Activated effector memory CD4-positive, alpha-beta T cell treated with Interleukin-2 at 50 U/mL for 16 hours (primary cell): ENCODE results near the gene FBXL4.
"Not testable (repeated sequence)": the region's sequence is repeated elsewhere in the genome, so short reads cannot be mapped to it uniquely, and the experiment has no call there.

Experiments
- DNase-seq: peaks from one replicate; pipeline ENCODE4 v3.0.0-alpha.2; 2020

Gene FBXL4

GRCh38 chr6:98945311-98946115, 2.2 kb downstream of the FBXL4 start:
- no peak for DNase-seq

GRCh38 chr6:98944598-98945081, 3.1 kb downstream of the FBXL4 start:
- DNase-seq: no peak

DNA sequence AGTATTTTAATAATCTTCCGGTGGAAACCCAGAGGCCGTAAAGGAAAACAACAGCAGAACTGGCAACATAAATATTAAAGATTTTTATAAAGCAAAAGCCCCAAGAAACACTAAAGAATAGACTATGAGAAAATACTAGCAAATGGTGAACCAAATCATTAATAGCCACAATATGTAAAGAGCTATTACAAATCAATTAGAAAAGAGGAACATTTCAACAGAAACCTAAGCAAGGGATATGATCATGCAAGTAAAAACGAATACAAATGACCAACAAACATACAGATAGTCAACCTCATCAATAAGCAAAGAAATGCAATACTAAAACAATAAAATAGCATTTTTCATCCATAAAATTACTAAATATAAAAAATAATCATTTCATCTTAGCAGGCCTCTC, 3.6 kb downstream of the FBXL4 start:
- no peak for DNase-seq

GRCh38 chr6:98942263-98942803, 5.4 kb downstream of the FBXL4 start:
- DNase-seq: no peak

GRCh38 chr6:98941319-98941718, 6.4 kb downstream of the FBXL4 start:
- DNase-seq: no peak

DNA sequence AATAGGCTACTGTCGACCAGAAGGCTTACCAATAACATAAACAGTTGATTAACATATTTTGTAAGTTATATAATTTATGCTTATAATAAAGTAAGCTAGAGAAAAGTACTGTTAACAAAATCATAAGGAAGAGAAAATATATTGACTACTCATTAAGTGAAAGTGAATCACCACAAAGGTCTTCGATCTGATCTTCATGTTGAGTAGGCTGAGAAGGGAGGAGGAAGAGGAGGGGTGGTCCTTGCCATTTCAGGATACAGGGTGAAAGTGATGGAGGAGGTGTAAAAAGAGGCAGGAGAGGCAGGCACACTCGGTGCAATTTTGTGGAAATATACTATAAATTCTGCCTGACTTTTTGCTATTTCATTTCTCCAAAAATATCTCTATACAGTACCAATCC, 10.4 kb downstream of the FBXL4 start:
- DNase-seq: no peak

DNA sequence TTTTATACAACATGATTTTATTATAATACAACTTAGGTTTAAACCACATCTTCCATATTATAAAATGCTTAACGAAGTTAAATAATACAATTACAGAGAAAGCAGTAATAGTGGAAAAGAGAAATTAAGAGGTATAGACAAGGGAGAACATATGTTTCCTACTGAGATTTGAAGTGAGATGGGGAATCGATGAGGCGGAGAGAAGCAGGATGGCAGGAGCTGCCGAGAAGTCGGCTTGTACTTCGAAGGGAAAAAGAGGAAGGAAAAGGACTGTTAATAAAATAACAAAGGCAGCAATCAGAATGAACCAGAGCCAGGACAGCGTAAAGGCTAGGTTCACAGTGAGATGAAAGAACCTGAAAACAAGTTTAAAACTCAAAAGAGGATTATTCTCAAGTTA, 15.4 kb downstream of the FBXL4 start:
- no peak for DNase-seq

DNA sequence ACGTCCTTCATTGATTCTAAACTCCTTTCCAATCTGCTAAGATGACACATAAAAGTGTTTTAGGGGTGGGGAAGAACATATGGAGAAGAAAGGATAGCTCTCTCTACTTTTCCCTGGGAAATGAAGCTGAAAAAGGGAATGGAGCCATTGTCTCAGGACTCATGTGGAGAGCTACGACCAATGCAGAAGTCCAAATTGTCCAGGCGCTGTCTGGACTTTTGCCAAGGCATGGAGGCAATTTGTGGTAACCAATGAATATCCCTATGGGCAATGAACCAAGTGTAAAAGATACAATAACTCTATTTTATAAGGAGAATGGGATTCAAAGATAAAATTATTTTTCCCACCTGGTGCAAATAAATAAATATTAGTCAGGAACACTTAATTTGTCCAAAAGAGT, 16.1 kb downstream of the FBXL4 start:
- no peak for DNase-seq

DNA sequence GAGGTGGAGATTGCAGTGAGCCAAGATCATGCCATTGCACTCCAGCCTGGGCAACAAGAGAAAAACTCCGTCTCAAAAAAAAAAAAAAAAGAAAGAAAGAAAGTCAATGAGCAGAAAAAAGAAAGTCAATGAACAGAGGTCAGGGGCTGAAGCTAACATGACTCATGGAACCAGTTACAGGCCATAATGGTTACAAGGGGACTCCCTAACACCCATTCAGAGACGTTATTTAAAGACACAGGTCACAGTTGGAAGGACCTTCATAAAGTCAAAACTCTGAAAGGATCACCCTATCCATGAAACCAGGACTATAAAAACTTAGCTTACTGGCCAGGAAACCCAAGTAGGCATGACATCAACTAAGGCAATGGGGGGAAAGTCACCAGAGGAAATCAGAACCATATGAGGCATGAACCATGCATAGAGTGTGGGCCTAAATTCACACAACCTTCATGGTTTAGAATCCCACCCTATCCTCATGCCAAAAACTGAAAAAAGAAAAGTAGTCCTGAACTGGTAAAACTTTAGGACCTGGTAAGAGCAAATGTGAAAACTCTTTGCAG, 18.2 kb downstream of the FBXL4 start:
- no peak for DNase-seq

GRCh38 chr6:98928688-98929087, 19.1 kb downstream of the FBXL4 start:
- DNase-seq: no peak

- no peak for DNase-seq
Measured at GRCh38 chr6:98927534-98927933, 20.2 kb downstream of the FBXL4 start.

- DNase-seq: no peak
Measured at GRCh38 chr6:98925831-98926230, 21.9 kb downstream of the FBXL4 start.

DNA sequence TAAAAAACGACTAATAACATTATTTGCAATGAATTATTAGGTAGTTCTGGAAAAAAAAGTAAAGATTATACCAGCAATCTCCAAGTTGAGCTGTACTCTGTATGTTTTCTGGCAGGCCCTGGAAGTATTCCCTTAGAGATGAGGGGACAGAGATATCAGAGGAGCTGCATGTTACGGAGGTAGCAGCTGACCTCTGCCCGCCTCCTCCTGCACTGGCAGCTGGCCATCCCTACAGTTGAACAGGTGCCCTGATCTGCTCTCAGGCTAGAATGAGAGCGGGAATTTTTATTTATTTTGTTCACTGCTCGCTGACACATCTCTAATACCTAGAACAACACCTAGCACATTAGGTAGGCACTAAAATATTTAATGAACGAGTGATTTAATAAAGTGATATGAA, 23.1 kb downstream of the FBXL4 start:
- DNase-seq: no peak

GRCh38 chr6:98920904-98921431, 26.8 kb downstream of the FBXL4 start:
- no peak for DNase-seq

- not testable (repeated sequence) for DNase-seq
Measured at GRCh38 chr6:98910946-98911345, 36.8 kb downstream of the FBXL4 start.

DNA sequence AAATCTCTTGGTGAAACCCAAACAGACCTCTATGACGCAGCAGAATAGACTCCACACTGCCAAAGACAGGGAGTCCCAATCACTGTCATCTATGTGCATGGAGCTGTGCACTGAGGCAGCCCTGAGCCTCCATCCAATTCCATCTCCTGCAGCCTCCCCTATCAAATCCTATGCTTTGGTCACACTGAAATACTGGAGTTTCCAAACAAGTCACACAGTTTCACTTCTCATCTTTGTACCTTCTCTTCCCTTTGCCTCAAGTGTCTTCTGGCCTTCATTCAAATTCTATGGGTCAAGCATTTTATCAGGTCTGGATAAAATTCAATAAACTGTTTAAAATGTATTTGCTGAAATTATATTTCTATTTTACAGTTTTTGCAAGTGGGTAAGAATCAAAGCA, 38.5 kb downstream of the FBXL4 start:
- DNase-seq: no peak

- DNase-seq: not testable (repeated sequence)
Measured at GRCh38 chr6:98906342-98906741, 41.4 kb downstream of the FBXL4 start.

- DNase-seq: no peak
Measured at GRCh38 chr6:98905759-98906158, 42.0 kb downstream of the FBXL4 start.

- no peak for DNase-seq
Measured at GRCh38 chr6:98904096-98904495, 43.6 kb downstream of the FBXL4 start.

DNA sequence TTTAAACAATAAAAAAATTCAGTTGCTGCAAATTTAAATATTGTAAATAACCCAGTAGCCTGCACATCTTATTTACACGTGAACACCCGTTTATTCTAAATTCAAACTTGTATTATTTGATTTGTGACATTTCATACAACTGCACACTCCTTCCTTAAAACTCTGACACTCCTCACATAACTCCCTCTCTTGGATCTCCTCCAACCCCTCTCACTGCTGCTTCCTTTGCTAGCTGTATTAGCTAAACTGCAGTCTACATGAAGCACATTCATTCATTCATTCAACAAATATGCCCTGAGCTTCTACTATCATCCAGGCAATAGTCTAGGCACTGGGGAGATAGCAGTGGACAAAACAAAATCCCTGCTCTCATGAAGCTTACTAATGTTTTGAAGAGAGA, 47.0 kb downstream of the FBXL4 start:
- DNase-seq: no peak

DNA sequence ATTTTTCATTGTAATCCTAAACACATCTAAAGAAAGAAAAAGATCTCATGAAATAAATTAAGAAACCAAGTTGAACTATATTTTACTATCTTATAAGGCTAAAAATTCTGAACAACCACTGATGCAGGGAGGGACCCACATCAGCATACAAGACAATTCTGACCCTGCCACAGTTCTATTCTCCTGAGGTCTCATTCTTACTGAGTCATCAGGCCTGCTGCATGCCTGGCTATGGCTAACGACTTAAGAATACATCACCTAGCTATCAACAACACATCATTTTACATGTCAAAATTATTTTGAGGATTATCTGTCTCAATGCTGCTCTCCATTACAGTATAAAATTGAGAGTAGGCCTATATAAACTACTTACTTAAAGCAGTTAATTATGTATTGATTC, 52.9 kb downstream of the FBXL4 start:
- no peak for DNase-seq

DNA sequence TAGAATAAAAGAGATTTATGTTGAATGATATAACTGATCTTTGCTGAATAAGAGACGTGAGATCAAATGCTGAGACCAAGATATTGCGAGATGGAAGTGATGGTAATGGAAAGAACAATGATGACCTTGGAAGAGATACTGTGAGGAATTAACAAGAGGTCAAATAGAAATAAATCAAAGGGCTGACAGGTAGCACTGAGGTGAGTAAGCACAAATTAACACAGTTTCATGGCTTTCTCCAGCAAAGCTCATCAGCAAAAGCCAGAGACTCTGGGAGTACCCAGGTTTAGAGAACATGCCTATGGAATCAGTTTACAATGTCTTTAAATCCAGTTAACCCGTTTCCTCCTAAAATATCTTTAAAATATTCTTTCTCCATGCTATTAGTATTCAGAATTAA, 60.1 kb downstream of the FBXL4 start:
- no peak for DNase-seq

- DNase-seq: no peak
Measured at GRCh38 chr6:98885330-98885729, 62.4 kb downstream of the FBXL4 start.

DNA sequence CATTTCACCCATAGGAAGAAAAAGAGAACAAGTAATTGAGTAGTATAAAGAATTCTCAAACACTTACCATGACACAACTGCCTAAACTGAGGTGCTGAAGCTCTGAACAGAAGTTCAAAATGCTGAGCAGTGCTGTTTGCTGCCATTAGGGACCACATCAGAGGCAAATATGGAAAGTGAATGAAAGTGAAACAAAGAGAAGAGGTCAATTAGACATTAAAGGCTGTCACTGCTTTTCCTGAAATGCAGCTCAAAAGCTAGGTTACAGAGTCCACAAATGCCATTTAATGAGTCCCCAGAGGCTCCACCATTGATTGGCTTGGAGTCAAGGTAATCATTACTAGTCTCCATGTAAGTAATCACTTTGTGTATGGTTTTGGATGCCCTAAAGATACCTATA, 67.3 kb downstream of the FBXL4 start:
- DNase-seq: no peak
